HEK293T (cell line): Measurements from ENCODE around the gene MOB4.

ENCODE experiments used
- BHLHE40 ChIP-seq: fragments of 450-650 bp; IDR thresholded peaks from 2 replicates; pipeline ENCODE4 v1.6.1; 2016; ENCODE audit warnings: mild to moderate bottlenecking, moderate library complexity, borderline replicate concordance
- CTBP1 ChIP-seq: fragments of 450-650 bp; IDR thresholded peaks from 2 replicates; pipeline ENCODE4 v1.6.1; 2016; ENCODE audit warnings: borderline replicate concordance
- FOXA1 ChIP-seq: fragments of 450-650 bp; IDR thresholded peaks from 2 replicates; pipeline ENCODE4 v1.6.1; 2016; ENCODE audit warnings: mild to moderate bottlenecking
- FOXM1 ChIP-seq: fragments of 450-650 bp; IDR thresholded peaks from 2 replicates; pipeline ENCODE4 v1.6.1; 2017; ENCODE audit warnings: mild to moderate bottlenecking, borderline replicate concordance
- LEF1 ChIP-seq: fragments of 450-650 bp; IDR thresholded peaks from 2 replicates; pipeline ENCODE4 v1.6.1; 2017; ENCODE audit warnings: mild to moderate bottlenecking, borderline replicate concordance
- SP1 ChIP-seq: fragments of 450-650 bp; IDR thresholded peaks from 2 replicates; pipeline ENCODE4 v1.6.1; 2017
- TARDBP ChIP-seq: fragments of 450-650 bp; IDR thresholded peaks from 2 replicates; pipeline ENCODE4 v1.6.1; 2016
- ZNF384 ChIP-seq: fragments of 450-650 bp; IDR thresholded peaks from 2 replicates; pipeline ENCODE4 v1.6.1; 2016
- TF ChIP-seq, protein P1 (sequence below): fragments of 450-650 bp; IDR thresholded peaks from 2 replicates; pipeline ENCODE4 v1.6.1; 2016

DNA sequence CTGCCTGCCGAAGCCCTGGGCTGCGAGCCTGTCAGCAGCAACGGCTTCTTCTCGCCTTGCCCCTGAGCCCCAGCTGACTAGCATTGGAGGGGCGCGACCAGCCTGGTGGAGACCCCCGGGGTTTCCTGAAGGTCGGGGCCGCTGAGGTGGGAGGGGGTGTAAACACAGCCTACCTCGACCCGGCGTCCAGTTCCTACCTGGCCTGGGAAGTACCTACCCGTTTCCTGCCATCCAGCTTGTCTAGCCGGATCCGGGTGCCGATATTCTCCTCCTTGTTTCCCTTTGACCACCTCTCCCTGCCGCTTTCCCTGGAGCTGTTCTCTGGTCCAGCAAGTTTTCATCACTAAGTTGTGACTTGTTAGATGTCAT, 511 bp downstream of the MOB4 start:
- TF ChIP-seq FOXM1 (no peak), SP1 (no peak), BHLHE40 (no peak), ZNF384 (no peak), TARDBP (no peak), FOXA1 (no peak), LEF1 (no peak), CTBP1 (no peak)
- TF ChIP-seq, protein P1, sequence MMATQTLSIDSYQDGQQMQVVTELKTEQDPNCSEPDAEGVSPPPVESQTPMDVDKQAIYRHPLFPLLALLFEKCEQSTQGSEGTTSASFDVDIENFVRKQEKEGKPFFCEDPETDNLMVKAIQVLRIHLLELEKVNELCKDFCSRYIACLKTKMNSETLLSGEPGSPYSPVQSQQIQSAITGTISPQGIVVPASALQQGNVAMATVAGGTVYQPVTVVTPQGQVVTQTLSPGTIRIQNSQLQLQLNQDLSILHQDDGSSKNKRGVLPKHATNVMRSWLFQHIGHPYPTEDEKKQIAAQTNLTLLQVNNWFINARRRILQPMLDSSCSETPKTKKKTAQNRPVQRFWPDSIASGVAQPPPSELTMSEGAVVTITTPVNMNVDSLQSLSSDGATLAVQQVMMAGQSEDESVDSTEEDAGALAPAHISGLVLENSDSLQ: no peak
